Prostate gland (tissue), 2 donors: Measurements from ENCODE around the gene MT2A. TPM values are rescaled to one million over a fixed set of nuclear protein-coding genes. Genes with fewer than 3 reads are reported as not detected.

Experiments
- DNase-seq: peaks from one replicate; pipeline ENCODE4 v3.0.0-alpha.2; 2019; ENCODE audit warnings: low spot score
- H3K27ac ChIP-seq, 2 donors: fragments of 200-600 bp; sonication (generic); 2 replicates each; pipeline ENCODE4 v1.5.1; 2017 to 2019
- H3K27me3 ChIP-seq: fragments of 200-600 bp; sonication (generic); replicated peaks from 2 replicates; pipeline ENCODE4 v1.5.1; 2019; ENCODE audit not compliant: insufficient read depth
- H3K36me3 ChIP-seq, 2 donors: fragments of 200-600 bp; sonication (generic); 1 replicate in 1 of 2; 2 replicates in 1 of 2; pipeline versions ENCODE4 v1.5.1 to v1.8.1; 2017 to 2019
- H3K4me1 ChIP-seq: fragments of 200-600 bp; sonication (generic); replicated peaks from 2 replicates; pipeline ENCODE4 v1.5.1; 2019
- H3K4me3 ChIP-seq, 2 donors: fragments of 200-600 bp; sonication (generic); 2 replicates each; pipeline ENCODE4 v1.5.1; 2017 to 2019
- H3K9me3 ChIP-seq: fragments of 200-600 bp; sonication (generic); 2 replicates; pipeline ENCODE4 v1.5.1; 2017
- POLR2A ChIP-seq: fragments of 450-650 bp; IDR thresholded peaks from one replicate; pipeline ENCODE4 v1.6.1; 2016; ENCODE audit warnings: antibody characterized with exemption, mild to moderate bottlenecking
- POLR2AphosphoS5 ChIP-seq: sonication (generic); formaldehyde crosslinking; IDR thresholded peaks from one replicate; pipeline ENCODE4 v1.6.1; 2017; ENCODE audit warnings: antibody characterized with exemption
- WGBS: methylation state at CpG from one replicate; pipeline ENCODE4 v1.1.5; 2018; 5-methylcytosine and 5-hydroxymethylcytosine counted together
- intact Hi-C: fragments of 100-400 bp; cut with DNase I; formaldehyde crosslinking; loops from one replicate; pipeline ENCODE4 v1.14.2; 2022
- total RNA-seq, 2 donors: library from RNA; depleted of rRNA; stranded (reverse); fragments of >200 nt; gene quantifications; one replicate each; pipeline ENCODE4 v1.1.0, GENCODE V29; 2016
- TF ChIP-seq, protein P1 (sequence below), 4 experiments: fragments of 200-600 bp in 2 of 4; fragments of 450-650 bp in 2 of 4; sonication (generic) in 2 of 4; IDR thresholded peaks; 1 replicate in 3 of 4; 2 replicates in 1 of 4; pipeline ENCODE4 v1.5.1; 2016 to 2019; ENCODE audit warnings: antibody characterized with exemption in 4 of 4, mild to moderate bottlenecking in 2 of 4, moderate library complexity in 2 of 4

MT2A gene
- total RNA-seq, 2 donors from 2014 or later: 134 to 214 TPM

DNA sequence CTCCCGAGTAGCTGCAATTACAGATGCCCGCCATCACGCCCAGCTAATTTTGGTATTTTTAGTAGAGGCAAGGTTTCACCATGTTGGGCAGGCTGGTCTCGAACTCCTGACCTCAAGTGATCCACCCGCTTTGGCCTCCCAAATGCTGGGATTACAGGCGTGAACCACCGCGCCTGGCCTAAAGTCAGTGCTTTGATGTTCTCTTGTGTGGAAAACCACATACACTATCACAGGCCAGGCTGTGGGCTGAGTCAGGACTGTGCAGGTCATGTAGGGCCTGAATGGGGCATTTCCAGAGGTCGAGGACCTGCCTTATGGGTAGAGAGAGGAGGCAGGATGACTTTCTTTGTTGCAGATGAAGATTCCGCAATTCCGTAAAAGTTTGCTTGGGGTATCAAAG, 24.1 kb upstream of the MT2A start:
- intact Hi-C loops: no loop called here
- TF ChIP-seq POLR2AphosphoS5: no peak
- TF ChIP-seq, protein P1, sequence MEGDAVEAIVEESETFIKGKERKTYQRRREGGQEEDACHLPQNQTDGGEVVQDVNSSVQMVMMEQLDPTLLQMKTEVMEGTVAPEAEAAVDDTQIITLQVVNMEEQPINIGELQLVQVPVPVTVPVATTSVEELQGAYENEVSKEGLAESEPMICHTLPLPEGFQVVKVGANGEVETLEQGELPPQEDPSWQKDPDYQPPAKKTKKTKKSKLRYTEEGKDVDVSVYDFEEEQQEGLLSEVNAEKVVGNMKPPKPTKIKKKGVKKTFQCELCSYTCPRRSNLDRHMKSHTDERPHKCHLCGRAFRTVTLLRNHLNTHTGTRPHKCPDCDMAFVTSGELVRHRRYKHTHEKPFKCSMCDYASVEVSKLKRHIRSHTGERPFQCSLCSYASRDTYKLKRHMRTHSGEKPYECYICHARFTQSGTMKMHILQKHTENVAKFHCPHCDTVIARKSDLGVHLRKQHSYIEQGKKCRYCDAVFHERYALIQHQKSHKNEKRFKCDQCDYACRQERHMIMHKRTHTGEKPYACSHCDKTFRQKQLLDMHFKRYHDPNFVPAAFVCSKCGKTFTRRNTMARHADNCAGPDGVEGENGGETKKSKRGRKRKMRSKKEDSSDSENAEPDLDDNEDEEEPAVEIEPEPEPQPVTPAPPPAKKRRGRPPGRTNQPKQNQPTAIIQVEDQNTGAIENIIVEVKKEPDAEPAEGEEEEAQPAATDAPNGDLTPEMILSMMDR (IDR thresholded peaks at IDR 0.05): no peak
- TF ChIP-seq POLR2A: no peak
- 86% methylated on average over 11 of the region's 11 CpGs for WGBS

DNA sequence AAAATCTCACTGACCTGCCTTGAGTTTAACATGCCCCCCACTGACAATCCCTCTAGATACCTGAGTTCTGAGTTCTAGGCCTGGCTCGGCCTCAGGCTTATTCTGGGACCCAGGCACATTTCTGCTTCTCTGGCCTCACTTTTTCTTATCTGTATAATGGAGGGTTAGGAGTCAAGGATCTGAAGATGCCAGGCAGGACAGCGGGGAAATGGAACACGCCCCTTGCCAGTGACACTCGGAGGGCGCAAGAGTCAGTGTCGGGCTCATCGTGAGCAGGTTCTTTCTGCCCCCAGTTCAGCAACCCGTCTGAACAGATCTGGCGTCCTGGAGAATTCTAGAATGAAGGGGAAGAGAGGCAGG, 19.6 kb upstream of the MT2A start:
- intact Hi-C loops: no loop called here

More for the DNA sequence above, 24.1 kb upstream of the MT2A start:
- Histone ChIP-seq H3K4me1 (no peaks in the 10 kb centered on the region), H3K36me3 (no peaks in the 10 kb centered on the region), H3K4me3 (no peak overlapping the region), H3K27ac (no peak overlapping the region), H3K27me3 (no peaks in the 10 kb centered on the region), H3K9me3 (no peaks in the 10 kb centered on the region)
- DNase-seq: no peak

DNA sequence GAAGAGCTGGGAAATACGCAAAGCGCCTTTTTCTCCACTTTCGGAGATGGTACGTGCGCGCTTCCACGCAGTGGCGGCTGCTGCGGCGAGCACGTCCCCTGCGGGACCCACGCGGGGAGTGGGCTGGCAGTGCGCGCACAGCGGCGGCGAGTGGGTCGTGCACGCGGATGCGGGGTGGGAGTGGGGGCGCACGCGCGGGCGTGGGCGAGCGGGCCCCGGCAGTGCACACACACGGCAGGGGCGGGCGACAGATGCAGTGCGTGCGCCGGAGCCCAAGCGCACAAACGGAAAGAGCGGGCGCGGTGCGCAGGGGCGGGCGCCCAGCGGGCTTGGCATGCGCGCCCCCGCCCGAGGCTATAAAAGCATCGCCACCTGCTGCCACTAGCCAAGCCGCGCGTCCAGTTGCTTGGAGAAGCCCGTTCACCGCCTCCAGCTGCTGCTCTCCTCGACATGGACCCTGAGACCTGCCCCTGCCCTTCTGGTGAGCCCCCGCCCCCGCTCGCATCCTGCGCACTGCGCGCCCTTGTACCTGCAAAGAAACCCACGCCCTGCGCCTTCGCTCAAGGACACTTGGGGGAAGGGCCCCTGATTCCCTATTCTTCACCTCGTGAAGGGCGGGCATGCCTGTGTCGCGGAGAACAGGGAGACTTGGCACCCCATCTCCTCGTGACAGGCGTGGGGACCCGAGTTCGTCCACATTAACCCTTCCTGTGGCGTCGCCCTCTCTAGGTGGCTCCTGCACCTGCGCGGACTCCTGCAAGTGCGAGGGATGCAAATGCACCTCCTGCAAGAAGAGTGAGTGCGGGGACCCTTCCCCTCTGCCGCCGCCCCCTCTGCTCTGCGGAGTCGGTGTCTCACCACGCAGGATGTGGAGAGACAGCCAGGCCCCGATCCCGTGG, 19.0 kb upstream of the MT2A start, which contains the start of gene MT3:
Gene MT3, plus strand, starts transcription at position 388 of the 899 bp plus-strand sequence. Its CDS starts 63 bp downstream, at position 451.
- peak; percentile 26 for DNase-seq

More for the DNA sequence above, 19.6 kb upstream of the MT2A start:
- Histone ChIP-seq H3K27ac (no peak overlapping the region), H3K4me3 (peak overlapping the region; percentile 24 to 44), H3K36me3 (no peaks in the 10 kb centered on the region), H3K27me3 (no peaks in the 10 kb centered on the region), H3K9me3 (no peaks in the 10 kb centered on the region), H3K4me1 (no peaks in the 10 kb centered on the region)
- 29% methylated on average over 9 of the region's 9 CpGs for WGBS
- TF ChIP-seq POLR2AphosphoS5 (no peak), POLR2A (no peak)
- TF ChIP-seq, protein P1 (IDR thresholded peaks at IDR 0.05): no peak
- no peak for DNase-seq

DNA sequence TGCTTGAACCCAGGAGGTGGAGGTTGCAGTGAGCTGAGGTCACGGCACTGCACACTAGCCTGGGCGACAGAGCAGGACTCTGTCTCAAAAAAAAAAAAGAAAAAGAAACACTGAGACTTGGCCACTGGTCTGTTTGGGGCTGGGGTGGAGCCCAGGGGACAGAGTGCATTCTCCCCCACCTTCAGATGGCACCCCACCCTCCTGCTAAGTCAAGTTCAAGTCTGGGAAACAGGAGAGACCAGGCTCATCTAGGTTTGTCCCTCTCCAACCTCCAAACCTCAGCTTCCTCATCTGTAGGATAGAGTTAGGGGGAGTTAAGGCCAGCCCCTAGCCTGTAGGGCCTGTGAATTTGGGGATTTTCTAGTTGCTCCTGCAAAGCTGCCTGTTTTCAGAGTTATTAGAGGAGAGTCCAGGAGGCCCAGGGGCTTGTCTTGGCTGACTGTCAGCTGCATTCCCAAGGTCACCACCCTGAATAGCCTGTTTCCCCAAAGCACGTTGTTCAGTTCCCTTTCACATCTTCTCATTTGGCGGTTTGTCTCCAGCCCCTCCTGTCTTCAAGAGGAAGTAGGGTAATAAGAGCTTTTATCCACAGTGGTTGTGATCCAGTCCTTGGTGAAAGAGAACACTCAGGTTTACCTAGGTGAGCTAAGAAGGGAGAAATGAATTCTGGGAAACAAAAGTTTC, 16.9 kb upstream of the MT2A start:
- no peak for DNase-seq
- intact Hi-C loops: no loop called here
- no peaks in the 10 kb centered on the region for H3K9me3 ChIP-seq
- H3K4me1 ChIP-seq: no peaks in the 10 kb centered on the region
- H3K36me3 ChIP-seq: no peaks in the 10 kb centered on the region
- no peak overlapping the region for H3K27ac ChIP-seq
- WGBS: 69% methylated on average over 4 of the region's 4 CpGs
- no peaks in the 10 kb centered on the region for H3K27me3 ChIP-seq
- H3K4me3 ChIP-seq: no peak overlapping the region
- TF ChIP-seq POLR2AphosphoS5 (no peak), POLR2A (no peak)
- TF ChIP-seq, protein P1 (IDR thresholded peaks at IDR 0.05): no peak

More for the DNA sequence above, 19.0 kb upstream of the MT2A start, which contains the start of gene MT3:
- WGBS: 4% methylated on average over 82 of the region's 87 CpGs
- intact Hi-C loops: no loop called here
- TF ChIP-seq POLR2A: no peak
- TF ChIP-seq, protein P1 (IDR thresholded peaks at IDR 0.05): no peak
- TF ChIP-seq POLR2AphosphoS5: no peak
- Histone ChIP-seq H3K27me3 (no peaks in the 10 kb centered on the region), H3K27ac (no peak within 1 kb of the TSS), H3K36me3 (no peaks in the 10 kb centered on the region), H3K4me1 (no peaks in the 10 kb centered on the region), H3K4me3 (peak within 1 kb of the TSS; percentile 24 to 44), H3K9me3 (no peaks in the 10 kb centered on the region)
